SK-N-SH (cell line): ENCODE measurements around the gene MTFMT. TPM values are rescaled to one million over a fixed set of nuclear protein-coding genes. Genes with fewer than 3 reads are reported as not detected.
A peak's percentile ranks its signal among the peaks of the same experiment; 100 is the strongest.

Experiments
- CTCF ChIA-PET: fragments of 300-600, 350-600 bp; formaldehyde crosslinking; extraction: SDS; loops from one replicate; lab custom pipeline; 2021; lab: Yijun Ruan, JAX
- POLR2A ChIA-PET: fragments of 350-600 bp; sonication (Branson Sonifier 250); formaldehyde crosslinking; extraction: SDS; loops from one replicate; lab custom pipeline; 2020; ENCODE audit warnings: antibody characterized with exemption, inconsistent platforms; lab: Yijun Ruan, JAX
- DNase-seq: peaks from one replicate; pipeline ENCODE4 v3.0.0; 2012
- H2AFZ ChIP-seq: fragments of 200-600 bp; sonication (generic); 2 replicates; pipeline ENCODE4 v1.8.1; 2016; ENCODE audit warnings: antibody characterized with exemption, mild to moderate bottlenecking, low read depth
- H3F3A ChIP-seq: fragments of 200-600 bp; sonication (generic); replicated peaks from 2 replicates; pipeline ENCODE3; 2016; ENCODE audit warnings: antibody characterized with exemption, mild to moderate bottlenecking; ENCODE audit not compliant: insufficient read depth
- H3K27ac ChIP-seq, 2 experiments: fragments of 200-500 bp in 1 of 2; fragments of 200-600 bp in 1 of 2; sonication (Bioruptor generic) in 1 of 2; sonication (generic), shearing (Covaris generic) in 1 of 2; 2 replicates each; pipeline versions ENCODE4 v1.5.1 to v1.6.1; 2014 to 2016; ENCODE audit warnings: low read depth in 2 of 2, inconsistent platforms in 1 of 2, low read length in 1 of 2, mild to moderate bottlenecking in 1 of 2, mixed read lengths in 1 of 2
- H3K27me3 ChIP-seq: fragments of 200-600 bp; sonication (generic), shearing (Covaris generic); 2 replicates; pipeline ENCODE4 v1.6.1; 2016; ENCODE audit warnings: mixed run types; ENCODE audit not compliant: insufficient read depth
- H3K36me3 ChIP-seq, 2 experiments: fragments of 200-500 bp in 1 of 2; fragments of 200-600 bp in 1 of 2; sonication (Bioruptor generic) in 1 of 2; sonication (generic) in 1 of 2; replicated peaks in 1 of 2; 2 replicates each; pipeline versions ENCODE3 to v1.5.1; 2014 to 2016; ENCODE audit warnings: low read length in 1 of 2, mild to moderate bottlenecking in 1 of 2; ENCODE audit not compliant: insufficient read depth in 2 of 2, control insufficient read depth in 1 of 2
- H3K4me1 ChIP-seq, 2 experiments: fragments of 200-500 bp in 1 of 2; fragments of 200-600 bp in 1 of 2; sonication (Bioruptor generic) in 1 of 2; sonication (generic), shearing (Covaris generic) in 1 of 2; 2 replicates each; pipeline versions ENCODE4 v1.5.1 to v1.6.1; 2014 to 2016; ENCODE audit warnings: low read depth in 1 of 2, low read length in 1 of 2, mixed run types in 1 of 2; ENCODE audit not compliant: insufficient read depth in 2 of 2, control insufficient read depth in 1 of 2
- H3K4me2 ChIP-seq: fragments of 200-600 bp; sonication (generic), shearing (Covaris generic); 2 replicates; pipeline ENCODE4 v1.6.1; 2017; ENCODE audit warnings: mixed run types
- H3K4me3 ChIP-seq, 2 experiments: fragments of 200-500 bp in 1 of 2; fragments of 200-600 bp in 1 of 2; sonication (Bioruptor generic) in 1 of 2; sonication (generic), shearing (Covaris generic) in 1 of 2; 2 replicates each; pipeline versions ENCODE4 v1.5.1 to v1.8.1; 2014 to 2016; ENCODE audit warnings: low read depth in 2 of 2, inconsistent platforms in 1 of 2, low read length in 1 of 2, mild to moderate bottlenecking in 1 of 2, mixed read lengths in 1 of 2, moderate library complexity in 1 of 2
- H3K79me2 ChIP-seq: fragments of 200-600 bp; sonication (generic); 2 replicates; pipeline ENCODE4 v1.8.1; 2017; ENCODE audit warnings: mild to moderate bottlenecking; ENCODE audit not compliant: insufficient read depth
- H3K9ac ChIP-seq: fragments of 200-600 bp; sonication (generic); 2 replicates; pipeline ENCODE4 v1.6.1; 2017; ENCODE audit warnings: mixed run types
- H3K9me2 ChIP-seq: fragments of 200-600 bp; sonication (generic); 2 replicates; pipeline ENCODE4 v1.6.1; 2017; ENCODE audit warnings: mixed run types
- H3K9me3 ChIP-seq: fragments of 200-600 bp; sonication (generic); 2 replicates; pipeline ENCODE4 v1.6.1; 2017; ENCODE audit warnings: mixed run types, mild to moderate bottlenecking, moderate library complexity
- H4K20me1 ChIP-seq: fragments of 200-600 bp; sonication (generic); 2 replicates; pipeline ENCODE4 v1.6.1; 2017; ENCODE audit warnings: mild to moderate bottlenecking, mixed run types; ENCODE audit not compliant: insufficient read depth
- FOSL2 ChIP-seq: IDR thresholded peaks from 2 replicates; pipeline ENCODE4 v1.4.0; 2012; ENCODE audit warnings: low read depth, mild to moderate bottlenecking, moderate library complexity, borderline replicate concordance
- FOXJ3 ChIP-seq: sonication (generic); formaldehyde crosslinking; IDR thresholded peaks from 2 replicates; pipeline ENCODE4 v1.5.1; 2020; ENCODE audit warnings: mild to moderate bottlenecking, missing genetic modification reagents
- GABPA ChIP-seq: IDR thresholded peaks from 2 replicates; pipeline ENCODE4 v1.4.0; 2012; ENCODE audit warnings: low read depth, mild to moderate bottlenecking
- GATA2 ChIP-seq: sonication (generic); formaldehyde crosslinking; IDR thresholded peaks from 2 replicates; pipeline ENCODE4 v1.5.0; 2020; ENCODE audit warnings: mild to moderate bottlenecking, missing genetic modification reagents
- MXI1 ChIP-seq: IDR thresholded peaks from 2 replicates; pipeline ENCODE4 v1.6.1; 2012; ENCODE audit warnings: mild to moderate bottlenecking, low read depth, low read length, improper control_type of control experiment
- RAD21 ChIP-seq: IDR thresholded peaks from 2 replicates; pipeline ENCODE4 v1.6.1; 2012; ENCODE audit warnings: mild to moderate bottlenecking, low read length
- RXRA ChIP-seq: IDR thresholded peaks from 2 replicates; pipeline ENCODE4 v1.4.0; 2012; ENCODE audit warnings: low read depth, mild to moderate bottlenecking, borderline replicate concordance
- SIN3A ChIP-seq: IDR thresholded peaks from 2 replicates; pipeline ENCODE4 v1.6.1; 2012; ENCODE audit warnings: low read depth, mild to moderate bottlenecking, low read length, moderate library complexity, borderline replicate concordance
- SMC3 ChIP-seq: IDR thresholded peaks from 2 replicates; pipeline ENCODE4 v1.6.1; 2012; ENCODE audit warnings: low read depth, low read length, improper control_type of control experiment
- TAF1 ChIP-seq: IDR thresholded peaks from 2 replicates; pipeline ENCODE4 v1.6.1; 2012; ENCODE audit warnings: low read depth, mild to moderate bottlenecking, low read length, moderate library complexity, borderline replicate concordance
- WGBS: methylation state at CpG from one replicate; pipeline ENCODE4 v1.1.6; 2017; ENCODE audit warnings: low lambda C conversion rate; 5-methylcytosine and 5-hydroxymethylcytosine counted together
- polyA plus RNA-seq, 3 experiments: library from polyadenylated mRNA; depleted of rRNA; stranded (reverse); fragments of >200 nt; gene quantifications; 2 replicates each; pipeline ENCODE4 v1.2.3, GENCODE V29; 2012
- TF ChIP-seq, protein P1 (sequence below): fragments of 150-350 bp; IDR thresholded peaks from 2 replicates; pipeline ENCODE4 v1.6.1; 2017; ENCODE audit warnings: antibody characterized with exemption, low read length, low read depth, borderline replicate concordance
- TF ChIP-seq, protein P2 (sequence below): IDR thresholded peaks from 2 replicates; pipeline ENCODE4 v1.4.0; 2012; ENCODE audit warnings: low read depth
- TF ChIP-seq, protein P3 (sequence below): IDR thresholded peaks from 2 replicates; pipeline ENCODE4 v1.4.0; 2012; ENCODE audit warnings: low read depth, borderline replicate concordance
- TF ChIP-seq, protein P4 (sequence below): IDR thresholded peaks from 2 replicates; pipeline ENCODE4; 2012
- TF ChIP-seq, protein P5 (sequence below): fragments of 200-600 bp; sonication (generic); IDR thresholded peaks from 2 replicates; pipeline ENCODE4 v1.6.1; 2017; ENCODE audit warnings: antibody characterized with exemption, mild to moderate bottlenecking, moderate library complexity

MTFMT gene
- polyA plus RNA-seq, 1 of the 3 experiments (the other 2 are of a cell fraction) = 12.1 TPM

DNA sequence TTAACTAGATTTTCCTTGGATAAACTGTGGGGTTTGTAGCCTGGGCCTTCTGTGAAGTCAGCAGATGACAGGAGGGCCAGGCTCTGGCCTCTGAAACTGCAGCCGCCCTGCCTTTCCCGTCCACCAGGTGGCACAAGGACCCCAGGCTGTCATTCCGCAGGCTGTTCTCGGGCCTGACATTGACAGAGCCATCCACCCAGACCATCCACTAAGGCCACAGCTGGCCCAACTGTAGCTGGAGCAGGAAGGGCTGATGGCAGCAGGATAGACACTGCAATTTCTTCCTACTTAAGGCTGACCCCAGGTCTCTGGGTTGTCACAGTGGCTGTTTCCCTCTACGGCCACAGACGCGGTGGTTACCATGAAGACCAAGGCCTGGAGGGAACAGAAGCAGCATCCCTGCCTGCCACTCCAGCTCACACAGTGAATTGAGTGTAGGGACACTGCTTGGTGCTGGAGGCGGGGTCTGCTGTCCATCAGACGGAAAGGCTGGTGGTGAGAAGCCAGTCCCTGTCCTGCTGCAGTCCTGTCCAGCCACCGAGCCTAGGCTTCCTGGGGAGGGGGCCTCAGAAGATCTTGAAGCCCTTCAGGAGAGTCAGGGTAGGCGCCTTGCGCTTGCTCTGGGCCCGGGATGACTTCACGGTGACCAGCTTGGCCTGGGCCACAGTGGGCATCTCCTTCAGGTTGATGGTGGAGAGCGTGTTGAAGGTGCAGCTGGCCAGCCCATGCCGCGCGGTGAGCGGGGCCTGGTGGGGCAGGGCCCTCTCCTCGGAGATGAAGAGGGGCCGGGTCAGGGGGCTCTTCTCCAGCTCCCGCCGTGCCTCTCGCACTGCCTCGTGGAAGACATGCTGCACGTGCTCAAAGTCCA is 25.1 kb upstream of the MTFMT start:
- H3K9me3 ChIP-seq = no peaks in the 10 kb centered on the region
- no peaks in the 10 kb centered on the region for H3F3A ChIP-seq
- H4K20me1 ChIP-seq = no peaks in the 10 kb centered on the region
- POLR2A ChIA-PET = interaction anchor here (1.0 kb wide), 1 partner anchor 48 kb away, joined by 3 read pairs; no protein-coding TSS in a partner anchor
- no peaks in the 10 kb centered on the region for H3K79me2 ChIP-seq
- no peak overlapping the region; a peak in 1 of 4 replicates for H3K27ac ChIP-seq
- CTCF ChIA-PET = interaction anchor here (0.5 to 9.3 kb wide), 38 partner anchors 8 to 373 kb away, joined by 3 to 109 read pairs (median 5); partner anchors contain the start of genes KBTBD13, PARP16, PDCD7 and RASL12
- no peak overlapping the region for H3K4me2 ChIP-seq
- peak; percentile 92 for DNase-seq
- no peak overlapping the region for H3K9ac ChIP-seq
- H3K4me1 ChIP-seq = peaks cover 0 to 9% of the 10 kb centered on the region in 2 experiments; a peak in 1 of 4 replicates
- no peaks in the 10 kb centered on the region for H3K27me3 ChIP-seq
- 67% methylated on average over 15 of the region's 26 CpGs for WGBS
- H3K9me2 ChIP-seq = no peaks in the 10 kb centered on the region
- no peak overlapping the region; a peak in 1 of 4 replicates for H3K4me3 ChIP-seq
- H2AFZ ChIP-seq = no peak overlapping the region
- TF ChIP-seq GATA2 (CRISPR knock-in tag) (no peak), MXI1 (peak; percentile 75), RAD21 (peak; percentile 93), GABPA (no peak), SMC3 (peak; percentile 97), FOSL2 (no peak), TAF1 (no peak), RXRA (no peak), SIN3A (peak; percentile 51; the same call in 1 of the 2 replicates), FOXJ3 (no peak)
- TF ChIP-seq, protein P1, sequence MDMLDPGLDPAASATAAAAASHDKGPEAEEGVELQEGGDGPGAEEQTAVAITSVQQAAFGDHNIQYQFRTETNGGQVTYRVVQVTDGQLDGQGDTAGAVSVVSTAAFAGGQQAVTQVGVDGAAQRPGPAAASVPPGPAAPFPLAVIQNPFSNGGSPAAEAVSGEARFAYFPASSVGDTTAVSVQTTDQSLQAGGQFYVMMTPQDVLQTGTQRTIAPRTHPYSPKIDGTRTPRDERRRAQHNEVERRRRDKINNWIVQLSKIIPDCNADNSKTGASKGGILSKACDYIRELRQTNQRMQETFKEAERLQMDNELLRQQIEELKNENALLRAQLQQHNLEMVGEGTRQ = no peak
- TF ChIP-seq, protein P2, sequence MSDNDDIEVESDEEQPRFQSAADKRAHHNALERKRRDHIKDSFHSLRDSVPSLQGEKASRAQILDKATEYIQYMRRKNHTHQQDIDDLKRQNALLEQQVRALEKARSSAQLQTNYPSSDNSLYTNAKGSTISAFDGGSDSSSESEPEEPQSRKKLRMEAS = no peak
- TF ChIP-seq, protein P3, sequence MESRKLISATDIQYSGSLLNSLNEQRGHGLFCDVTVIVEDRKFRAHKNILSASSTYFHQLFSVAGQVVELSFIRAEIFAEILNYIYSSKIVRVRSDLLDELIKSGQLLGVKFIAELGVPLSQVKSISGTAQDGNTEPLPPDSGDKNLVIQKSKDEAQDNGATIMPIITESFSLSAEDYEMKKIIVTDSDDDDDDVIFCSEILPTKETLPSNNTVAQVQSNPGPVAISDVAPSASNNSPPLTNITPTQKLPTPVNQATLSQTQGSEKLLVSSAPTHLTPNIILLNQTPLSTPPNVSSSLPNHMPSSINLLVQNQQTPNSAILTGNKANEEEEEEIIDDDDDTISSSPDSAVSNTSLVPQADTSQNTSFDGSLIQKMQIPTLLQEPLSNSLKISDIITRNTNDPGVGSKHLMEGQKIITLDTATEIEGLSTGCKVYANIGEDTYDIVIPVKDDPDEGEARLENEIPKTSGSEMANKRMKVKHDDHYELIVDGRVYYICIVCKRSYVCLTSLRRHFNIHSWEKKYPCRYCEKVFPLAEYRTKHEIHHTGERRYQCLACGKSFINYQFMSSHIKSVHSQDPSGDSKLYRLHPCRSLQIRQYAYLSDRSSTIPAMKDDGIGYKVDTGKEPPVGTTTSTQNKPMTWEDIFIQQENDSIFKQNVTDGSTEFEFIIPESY = no peak
- TF ChIP-seq, protein P4, sequence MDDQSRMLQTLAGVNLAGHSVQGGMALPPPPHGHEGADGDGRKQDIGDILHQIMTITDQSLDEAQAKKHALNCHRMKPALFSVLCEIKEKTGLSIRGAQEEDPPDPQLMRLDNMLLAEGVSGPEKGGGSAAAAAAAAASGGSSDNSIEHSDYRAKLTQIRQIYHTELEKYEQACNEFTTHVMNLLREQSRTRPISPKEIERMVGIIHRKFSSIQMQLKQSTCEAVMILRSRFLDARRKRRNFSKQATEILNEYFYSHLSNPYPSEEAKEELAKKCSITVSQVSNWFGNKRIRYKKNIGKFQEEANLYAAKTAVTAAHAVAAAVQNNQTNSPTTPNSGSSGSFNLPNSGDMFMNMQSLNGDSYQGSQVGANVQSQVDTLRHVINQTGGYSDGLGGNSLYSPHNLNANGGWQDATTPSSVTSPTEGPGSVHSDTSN = peak; percentile 45
- TF ChIP-seq, protein P5, sequence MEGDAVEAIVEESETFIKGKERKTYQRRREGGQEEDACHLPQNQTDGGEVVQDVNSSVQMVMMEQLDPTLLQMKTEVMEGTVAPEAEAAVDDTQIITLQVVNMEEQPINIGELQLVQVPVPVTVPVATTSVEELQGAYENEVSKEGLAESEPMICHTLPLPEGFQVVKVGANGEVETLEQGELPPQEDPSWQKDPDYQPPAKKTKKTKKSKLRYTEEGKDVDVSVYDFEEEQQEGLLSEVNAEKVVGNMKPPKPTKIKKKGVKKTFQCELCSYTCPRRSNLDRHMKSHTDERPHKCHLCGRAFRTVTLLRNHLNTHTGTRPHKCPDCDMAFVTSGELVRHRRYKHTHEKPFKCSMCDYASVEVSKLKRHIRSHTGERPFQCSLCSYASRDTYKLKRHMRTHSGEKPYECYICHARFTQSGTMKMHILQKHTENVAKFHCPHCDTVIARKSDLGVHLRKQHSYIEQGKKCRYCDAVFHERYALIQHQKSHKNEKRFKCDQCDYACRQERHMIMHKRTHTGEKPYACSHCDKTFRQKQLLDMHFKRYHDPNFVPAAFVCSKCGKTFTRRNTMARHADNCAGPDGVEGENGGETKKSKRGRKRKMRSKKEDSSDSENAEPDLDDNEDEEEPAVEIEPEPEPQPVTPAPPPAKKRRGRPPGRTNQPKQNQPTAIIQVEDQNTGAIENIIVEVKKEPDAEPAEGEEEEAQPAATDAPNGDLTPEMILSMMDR = peak; percentile 87
- no peaks in the 10 kb centered on the region for H3K36me3 ChIP-seq
